ENCODE data around the gene INSC.

INSC gene

DNA sequence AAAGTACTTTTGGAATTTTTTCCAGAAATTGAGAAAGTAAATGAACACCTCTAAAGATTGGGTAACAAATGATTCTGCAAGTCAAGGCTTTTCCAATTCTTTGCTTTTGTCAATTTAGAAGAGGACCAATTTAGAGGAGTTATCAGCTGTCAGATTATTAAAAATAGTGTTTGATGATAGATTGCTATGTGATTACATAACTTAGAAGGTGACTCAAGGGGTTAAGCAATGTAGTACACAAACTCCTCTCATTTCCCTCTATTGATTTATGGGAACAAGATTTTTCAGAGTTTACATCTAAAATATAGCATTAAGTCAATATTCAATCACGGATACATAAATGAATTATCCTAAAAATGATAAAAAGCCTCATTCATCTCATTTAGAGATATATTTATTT is 70.3 kb downstream of the INSC start:
- no peak for DNase-seq (ENCODE audit: low read depth in 2 of 2)

DNA sequence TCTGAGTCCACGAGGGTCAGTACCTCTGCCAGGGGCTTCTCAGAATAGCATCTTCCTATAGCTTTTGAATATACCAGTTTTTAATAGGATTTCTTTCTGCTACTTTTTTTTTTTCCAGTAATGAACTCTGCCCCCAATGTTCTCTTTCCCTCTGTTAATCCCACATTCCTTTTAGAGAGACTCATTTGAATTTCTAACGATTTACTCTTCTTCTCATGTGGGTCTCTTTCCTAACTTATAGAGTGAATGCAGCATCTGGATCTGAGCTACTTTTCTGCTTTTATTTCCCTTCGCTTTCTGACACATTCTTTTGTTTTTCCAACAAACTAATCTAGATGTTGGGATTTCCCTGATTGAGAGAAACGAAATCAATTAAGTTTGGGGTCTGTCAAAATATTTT is 71.4 kb downstream of the INSC start:
- no peak for DNase-seq (ENCODE audit: low read depth in 2 of 2)

- no peak for DNase-seq (ENCODE audit: low read depth in 2 of 2)
These were observed 74.5 kb downstream of the INSC start for GRCh38 chr11:15189189-15189588.

GRCh38 chr11:15189641-15190365 is 75.1 kb downstream of the INSC start:
- DNase-seq (ENCODE audit: low read depth in 2 of 2), result no peak

GRCh38 chr11:15190611-15191010 is 75.9 kb downstream of the INSC start:
- no peak for DNase-seq (ENCODE audit: low read depth in 2 of 2)

DNA sequence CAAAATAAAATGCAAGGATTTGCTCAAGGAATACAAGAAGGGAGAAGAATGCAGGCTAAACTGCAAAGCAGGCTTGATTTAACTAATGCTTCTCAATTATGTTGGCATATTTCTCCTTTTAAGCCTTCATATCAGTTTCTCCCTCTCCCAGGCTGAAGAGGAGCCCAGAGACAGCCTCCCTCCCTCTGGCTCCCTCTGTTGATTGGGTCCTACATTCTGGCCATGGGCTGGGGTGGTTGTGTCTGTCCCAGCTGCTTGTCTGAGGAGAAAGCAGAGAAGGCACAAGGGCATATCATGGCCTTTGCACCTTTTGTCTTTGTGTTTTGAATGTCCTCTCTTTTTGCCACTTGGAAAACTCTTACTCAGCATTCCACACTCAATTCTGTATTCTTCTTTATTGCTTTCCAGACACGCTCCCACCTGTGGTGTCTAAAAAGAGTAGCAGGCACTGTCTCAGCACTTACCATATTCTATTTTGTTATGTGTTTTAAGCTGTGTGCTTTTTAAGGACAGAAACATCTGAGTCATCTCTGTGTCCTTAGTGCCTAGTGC is 77.4 kb downstream of the INSC start:
- DNase-seq (ENCODE audit: low read depth in 2 of 2), result no peak

DNA sequence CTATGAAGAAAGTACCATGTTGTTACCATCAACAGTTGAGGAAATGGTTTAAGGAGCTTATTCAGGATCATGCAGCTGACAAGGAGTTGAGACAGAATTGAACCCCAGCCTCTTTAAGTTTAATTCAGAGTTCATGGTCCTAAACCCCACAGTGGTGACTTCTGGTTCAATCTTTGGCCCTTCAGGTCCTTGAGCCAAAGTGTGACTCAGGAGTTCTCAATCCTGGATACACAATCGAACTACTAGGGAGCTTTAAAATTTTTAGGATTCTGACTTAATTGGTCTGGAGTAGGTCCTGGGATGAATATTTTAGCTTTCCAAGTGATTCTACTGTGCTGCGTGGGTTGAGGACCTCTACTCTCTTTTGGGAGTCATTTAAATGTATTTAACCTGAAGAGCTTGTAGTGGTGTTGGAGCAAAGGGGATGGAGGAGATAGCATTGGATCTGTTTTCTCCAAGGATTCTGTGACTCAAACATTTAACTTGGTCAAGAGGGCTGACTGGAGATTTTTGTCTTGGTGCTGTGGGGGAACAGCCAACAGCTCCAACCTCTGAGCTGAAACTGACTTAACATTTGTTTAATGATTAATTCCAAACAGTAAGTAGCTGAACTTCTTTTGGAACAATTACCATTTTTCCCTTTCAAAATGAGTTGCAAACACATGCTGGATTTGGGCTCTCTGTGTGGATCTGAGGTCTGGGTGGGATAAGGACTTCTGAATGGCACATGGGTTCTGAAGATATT is 80.1 kb downstream of the INSC start:
- no peak for DNase-seq (ENCODE audit: low read depth in 2 of 2)

GRCh38 chr11:15195454-15196200 is 80.9 kb downstream of the INSC start:
- DNase-seq (ENCODE audit: low read depth in 2 of 2), result no peak

- no peak for DNase-seq (ENCODE audit: low read depth in 2 of 2)
These were observed 82.0 kb downstream of the INSC start for GRCh38 chr11:15196704-15197103.

DNA sequence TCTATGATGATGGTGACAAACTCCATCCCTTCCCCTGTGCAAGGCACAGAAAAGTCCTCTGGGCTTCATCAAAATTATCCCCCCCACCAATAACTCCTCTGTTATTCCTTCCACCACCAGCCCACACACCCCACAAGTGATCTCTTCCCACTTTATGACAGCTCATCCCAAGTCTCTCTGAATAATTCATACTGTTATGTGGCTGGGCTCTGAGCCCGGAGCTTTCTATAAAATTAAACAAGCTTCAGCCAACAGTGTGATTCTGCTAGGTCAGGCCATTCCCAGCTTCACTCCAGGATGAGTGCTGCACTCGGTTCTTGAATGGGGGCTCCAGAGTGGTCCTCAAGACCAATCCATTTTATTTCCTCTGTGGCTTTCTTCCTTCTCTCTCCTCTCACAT is 83.0 kb downstream of the INSC start:
- no peak for DNase-seq (ENCODE audit: low read depth in 2 of 2)

- no peak for DNase-seq (ENCODE audit: low read depth in 2 of 2)
These were observed 83.6 kb downstream of the INSC start for GRCh38 chr11:15198284-15198683.

DNA sequence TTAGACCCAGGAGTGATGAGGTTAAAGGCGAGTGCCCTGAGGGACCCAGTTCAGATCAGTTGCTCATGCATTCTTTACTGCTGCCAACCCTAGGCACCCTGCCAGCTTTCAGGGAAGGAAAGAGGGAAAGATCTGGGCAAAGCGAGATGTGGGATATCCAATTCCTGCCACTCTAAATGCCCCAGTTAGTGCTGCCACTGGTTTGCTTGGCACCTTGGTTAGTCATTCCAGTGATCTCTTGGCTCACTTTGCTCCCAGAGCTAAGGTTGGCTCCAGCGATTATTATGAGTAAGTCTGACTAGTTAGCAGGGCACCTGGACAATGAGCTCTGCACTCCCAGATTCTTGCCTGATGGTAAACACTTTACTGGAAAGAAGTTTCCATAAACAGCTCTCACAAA is 85.0 kb downstream of the INSC start:
- no peak for DNase-seq (ENCODE audit: low read depth in 2 of 2)

GRCh38 chr11:15200696-15201095 is 86.0 kb downstream of the INSC start:
- DNase-seq (ENCODE audit: low read depth in 2 of 2), result no peak

DNA sequence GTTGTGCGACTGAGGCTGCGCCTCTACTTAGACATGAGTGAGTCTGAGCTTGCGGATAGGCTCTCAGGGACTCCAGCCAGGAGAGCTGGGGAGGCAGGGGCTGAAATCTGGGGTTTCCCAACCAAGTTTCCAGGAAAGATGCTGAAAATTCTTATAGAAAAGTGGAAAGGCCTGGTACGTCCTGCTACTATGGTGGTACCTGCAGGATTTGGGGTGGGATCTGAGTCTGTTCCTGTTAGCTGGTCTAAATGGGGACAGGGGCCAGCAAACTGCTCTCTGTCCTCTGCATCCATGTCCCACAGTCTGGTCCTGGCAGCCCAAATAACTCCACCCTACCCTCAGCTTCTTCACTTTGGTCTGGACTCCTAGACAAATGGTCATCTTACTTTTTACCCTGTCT is 86.9 kb downstream of the INSC start:
- no peak for DNase-seq (ENCODE audit: low read depth in 2 of 2)

- no peak for DNase-seq (ENCODE audit: low read depth in 2 of 2)
These were observed 87.9 kb downstream of the INSC start for GRCh38 chr11:15202626-15203025.

DNA sequence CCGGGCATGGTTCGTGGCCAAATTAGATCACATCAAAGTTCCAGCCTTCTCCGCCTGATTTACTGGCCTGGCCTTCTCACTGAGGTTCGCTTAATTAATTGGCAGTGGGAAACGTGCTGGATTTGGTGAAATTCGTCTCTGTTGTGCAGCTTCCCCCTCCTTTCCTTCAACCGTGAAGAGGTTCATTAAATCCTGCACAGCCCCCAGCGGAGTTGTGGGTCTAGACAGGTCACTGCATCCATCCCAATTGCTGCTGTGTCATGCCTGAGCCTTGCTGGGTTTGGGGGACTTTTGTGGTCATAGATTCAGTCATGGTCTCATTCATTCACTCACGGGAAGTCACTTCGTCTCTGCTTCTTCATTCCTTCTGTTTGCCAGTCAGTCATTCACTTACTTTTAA is 90.0 kb downstream of the INSC start:
- DNase-seq (ENCODE audit: low read depth in 2 of 2), result no peak

DNA sequence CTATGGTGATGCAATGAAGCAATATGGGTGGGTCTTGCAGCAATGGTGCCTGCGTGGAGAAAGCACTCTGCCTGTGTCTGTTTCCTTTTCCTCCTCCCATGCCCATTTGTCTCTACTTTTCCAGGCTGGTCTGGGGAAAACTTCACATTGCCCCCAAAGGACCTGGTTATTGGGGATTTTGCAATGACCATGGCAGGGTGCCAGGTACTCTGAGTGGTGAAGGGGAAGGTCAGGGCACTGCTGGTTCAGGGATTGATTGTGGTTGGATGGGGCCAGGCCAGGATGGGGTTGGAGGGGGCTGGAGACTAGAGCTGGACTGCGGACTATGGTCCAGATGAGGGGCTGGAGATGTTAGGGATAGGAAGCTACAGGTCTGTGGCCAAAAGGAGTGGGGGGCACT is 92.1 kb downstream of the INSC start:
- no peak for DNase-seq (ENCODE audit: low read depth in 2 of 2)

DNA sequence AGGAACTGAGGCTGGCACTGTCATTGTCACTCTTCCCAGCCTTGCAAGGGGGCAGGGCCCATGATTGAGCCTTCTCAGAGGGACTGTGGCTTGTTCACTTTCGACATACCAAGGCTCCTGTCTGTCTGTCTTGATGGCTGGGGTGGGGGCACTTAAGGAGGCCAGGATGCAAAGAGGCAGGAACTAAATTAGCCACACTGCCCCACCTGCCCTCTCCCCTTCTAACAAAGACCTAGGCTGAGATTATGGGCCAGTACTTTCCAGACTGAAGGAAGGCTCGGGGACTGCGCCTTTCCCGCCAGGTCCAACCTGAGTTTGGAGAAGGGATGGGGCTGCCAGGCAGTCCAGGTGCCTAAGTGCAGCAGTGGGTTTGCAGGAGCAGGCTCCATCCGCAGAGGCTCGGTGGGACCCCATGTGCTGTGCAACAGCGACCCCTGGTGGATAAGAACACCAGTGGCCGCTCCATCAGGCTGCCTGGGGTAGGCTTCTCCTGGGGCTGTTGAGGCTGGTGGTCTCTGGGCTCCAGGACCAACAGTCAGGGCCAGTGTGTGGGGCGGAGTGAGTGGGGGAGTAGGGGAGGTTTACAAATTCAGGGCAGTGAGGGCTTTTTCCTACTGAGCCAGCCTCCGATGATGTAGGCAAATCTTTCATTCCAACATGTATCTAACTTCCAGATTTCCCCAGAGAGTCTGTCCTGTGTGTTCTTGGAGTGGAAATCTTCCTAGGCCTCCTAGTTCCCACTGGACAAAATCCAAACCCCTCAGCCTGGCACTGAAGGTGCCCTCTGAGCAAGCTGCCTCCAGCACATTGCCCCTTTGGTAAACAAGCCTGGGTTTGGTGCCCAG is 93.9 kb downstream of the INSC start:
- DNase-seq (ENCODE audit: low read depth in 2 of 2), result peak; percentile 13 to 37

GRCh38 chr11:15212876-15213275 is 98.2 kb downstream of the INSC start:
- no peak for DNase-seq (ENCODE audit: low read depth in 2 of 2)

GRCh38 chr11:15213471-15214231 is 98.9 kb downstream of the INSC start:
- no peak for DNase-seq (ENCODE audit: low read depth in 2 of 2)

DNA sequence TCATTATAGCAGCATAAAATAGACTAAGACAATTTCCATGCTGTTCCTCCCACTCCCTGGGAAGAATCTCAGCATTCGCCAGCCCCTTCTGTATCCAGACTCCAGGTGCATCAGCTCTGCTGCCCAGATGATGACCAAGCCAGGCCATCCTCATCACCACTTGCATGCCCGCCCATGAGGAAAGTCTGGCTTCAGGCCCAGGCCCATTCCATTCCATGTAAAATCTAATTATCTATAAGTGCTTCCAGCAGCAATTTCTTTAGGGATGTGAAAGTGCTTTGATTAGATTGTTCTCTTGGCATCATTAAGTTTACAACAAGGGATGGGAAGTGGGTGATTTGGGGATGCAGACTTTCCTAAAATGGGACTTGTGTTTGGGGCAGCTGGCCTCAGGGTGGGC is 100.3 kb downstream of the INSC start:
- no peak for DNase-seq (ENCODE audit: low read depth in 2 of 2)
